GM12878 (cell line): Measurements from ENCODE around the gene NUDT22. TPM values are rescaled to one million over a fixed set of nuclear protein-coding genes. Genes with fewer than 3 reads are reported as not detected.

ENCODE experiments used
- ATF7 ChIP-seq: fragments of 450-650 bp; IDR thresholded peaks from 2 replicates; pipeline ENCODE4 v1.6.1; 2016; ENCODE audit warnings: low read depth, mild to moderate bottlenecking
- CBFB ChIP-seq: IDR thresholded peaks from 2 replicates; pipeline ENCODE4 v1.6.1; 2016; ENCODE audit warnings: antibody characterized with exemption, low read depth
- CHD2 ChIP-seq: IDR thresholded peaks from 2 replicates; pipeline ENCODE4 v1.6.1; 2011; ENCODE audit warnings: low read depth, low read length, improper control_type of control experiment, borderline replicate concordance
- DPF2 ChIP-seq: fragments of 450-650 bp; IDR thresholded peaks from 2 replicates; pipeline ENCODE4 v1.6.1; 2017; ENCODE audit warnings: mild to moderate bottlenecking
- EED ChIP-seq: sonication (generic); IDR thresholded peaks from 2 replicates; pipeline ENCODE4 v1.6.1; 2016; ENCODE audit warnings: antibody characterized with exemption, low read depth
- EGR1 ChIP-seq, 2 experiments: IDR thresholded peaks; 1 replicate in 1 of 2; 2 replicates in 1 of 2; pipeline ENCODE4 v1.6.1; 2011 to 2012; ENCODE audit warnings: low read depth in 2 of 2, low read length in 2 of 2, borderline replicate concordance in 1 of 2, mild to moderate bottlenecking in 1 of 2, moderate library complexity in 1 of 2
- ESRRA ChIP-seq: IDR thresholded peaks from 2 replicates; pipeline ENCODE4 v1.6.1; 2012; ENCODE audit warnings: mild to moderate bottlenecking, low read length, improper control_type of control experiment
- ETV6 ChIP-seq, 2 experiments: fragments of 450-650 bp in 1 of 2; IDR thresholded peaks in 1 of 2; conservative IDR thresholded peaks in 1 of 2; 2 replicates each; pipeline ENCODE4 v1.6.1; 2014; ENCODE audit warnings: antibody characterized with exemption in 1 of 2, borderline replicate concordance in 1 of 2, low read depth in 1 of 2, mild to moderate bottlenecking in 1 of 2, moderate library complexity in 1 of 2
- HDGF ChIP-seq: fragments of 450-650 bp; IDR thresholded peaks from 2 replicates; pipeline ENCODE4 v1.6.1; 2016; ENCODE audit warnings: antibody characterized with exemption
- IKZF2 ChIP-seq, 2 experiments: fragments of 450-650 bp; IDR thresholded peaks; 2 replicates each; pipeline ENCODE4 v1.6.1; 2017; ENCODE audit warnings: mild to moderate bottlenecking in 2 of 2, moderate library complexity in 2 of 2
- JUND ChIP-seq: IDR thresholded peaks from 2 replicates; pipeline ENCODE4 v1.6.1; 2012; ENCODE audit warnings: low read depth, mild to moderate bottlenecking, low read length, improper control_type of control experiment, moderate library complexity
- KAT2A ChIP-seq: conservative IDR thresholded peaks from 2 replicates; pipeline ENCODE4 v1.6.1; 2011; ENCODE audit warnings: low read depth, low read length; ENCODE audit not compliant: control insufficient read depth
- MEF2A ChIP-seq: IDR thresholded peaks from 2 replicates; pipeline ENCODE4 v1.6.1; 2011; ENCODE audit warnings: low read depth, mild to moderate bottlenecking, low read length, moderate library complexity; ENCODE audit not compliant: insufficient read depth
- MEF2B ChIP-seq: fragments of 450-650 bp; IDR thresholded peaks from 2 replicates; pipeline ENCODE4 v1.6.1; 2018; ENCODE audit warnings: mild to moderate bottlenecking, moderate library complexity; ENCODE audit not compliant: partially characterized antibody, poor library complexity, severe bottlenecking
- MXI1 ChIP-seq: fragments of 150-350 bp; IDR thresholded peaks from 2 replicates; pipeline ENCODE4 v1.6.1; 2011; ENCODE audit warnings: low read depth, mild to moderate bottlenecking, inconsistent platforms, low read length, improper control_type of control experiment
- NBN ChIP-seq: fragments of 450-650 bp; IDR thresholded peaks from 2 replicates; pipeline ENCODE4 v1.6.1; 2016
- POLR2AphosphoS5 ChIP-seq: IDR thresholded peaks from 2 replicates; pipeline ENCODE4 v1.6.1; 2011; ENCODE audit warnings: mild to moderate bottlenecking, low read length, inconsistent platforms
- RAD51 ChIP-seq: fragments of 450-650 bp; IDR thresholded peaks from 2 replicates; pipeline ENCODE4 v1.6.1; 2016; ENCODE audit warnings: moderate library complexity, mild to moderate bottlenecking, inconsistent platforms
- SIX5 ChIP-seq: IDR thresholded peaks from 2 replicates; pipeline ENCODE4 v1.6.1; 2011; ENCODE audit warnings: mild to moderate bottlenecking, low read depth, low read length, moderate library complexity; ENCODE audit not compliant: severe bottlenecking
- SMAD5 ChIP-seq: IDR thresholded peaks from 2 replicates; pipeline ENCODE4 v1.6.1; 2016; ENCODE audit warnings: antibody characterized with exemption, low read depth
- SMARCA5 ChIP-seq: fragments of 450-650 bp; IDR thresholded peaks from 2 replicates; pipeline ENCODE4 v1.6.1; 2017; ENCODE audit warnings: mild to moderate bottlenecking
- SP1 ChIP-seq: IDR thresholded peaks from one replicate; pipeline ENCODE4 v1.6.1; 2011; ENCODE audit warnings: low read depth, low read length
- SPI1 ChIP-seq: IDR thresholded peaks from 2 replicates; pipeline ENCODE4 v1.6.1; 2011; ENCODE audit warnings: low read depth, mild to moderate bottlenecking, low read length, moderate library complexity, borderline replicate concordance; ENCODE audit not compliant: insufficient read depth
- SREBF2 ChIP-seq: IDR thresholded peaks from 2 replicates; pipeline ENCODE4 v1.6.1; 2012; ENCODE audit warnings: mild to moderate bottlenecking, low read length
- TAF1 ChIP-seq: IDR thresholded peaks from 2 replicates; pipeline ENCODE4 v1.6.1; 2011; ENCODE audit warnings: mild to moderate bottlenecking, low read depth, low read length, borderline replicate concordance
- TARDBP ChIP-seq: IDR thresholded peaks from 2 replicates; pipeline ENCODE4 v1.6.1; 2016; ENCODE audit warnings: borderline replicate concordance
- TBL1XR1 ChIP-seq: IDR thresholded peaks from 2 replicates; pipeline ENCODE4 v1.6.1; 2012; ENCODE audit warnings: low read depth, low read length, improper control_type of control experiment
- WRNIP1 ChIP-seq: IDR thresholded peaks from 2 replicates; pipeline ENCODE4 v1.6.1; 2011; ENCODE audit warnings: low read depth, low read length, improper control_type of control experiment, borderline replicate concordance
- YY1 ChIP-seq: IDR thresholded peaks from 2 replicates; pipeline ENCODE4 v1.6.1; 2011; ENCODE audit warnings: low read depth, mild to moderate bottlenecking, low read length
- polyA plus RNA-seq, 11 experiments: library from polyadenylated mRNA; depleted of rRNA in 4 of 11; unstranded in 6 of 11; stranded (reverse) in 5 of 11; fragments of >200 nt; fragmentation: Nextera tagmentation in 4 of 11; fragmentation: Illumina TruSeq in 1 of 11; extraction: Ambion mirVana in 4 of 11; extraction: Trizol in 1 of 11; gene quantifications; 1 replicate in 1 of 11; 2 replicates in 10 of 11; pipeline versions ENCODE4 v1.2.1 to v1.2.3, GENCODE V29; 2011 to 2016; ENCODE audit warnings: inconsistent platforms in 2 of 11, missing spikeins in 2 of 11, low read depth in 1 of 11
- total RNA-seq, 4 experiments: library from RNA; depleted of rRNA in 3 of 4; stranded (reverse); fragments of >200 nt in 3 of 4; fragmentation: Illumina TruSeq in 1 of 4; extraction: Trizol in 1 of 4; gene quantifications; 2 replicates each; pipeline versions ENCODE4 v1.2.1 to v1.2.3, GENCODE V29; 2013 to 2021
- TF ChIP-seq, protein P1 (sequence below): IDR thresholded peaks from 2 replicates; pipeline ENCODE4 v1.6.1; 2012; ENCODE audit warnings: low read depth, low read length, improper control_type of control experiment
- TF ChIP-seq, protein P2 (sequence below): fragments of 450-650 bp; conservative IDR thresholded peaks from 2 replicates; pipeline ENCODE4 v1.6.1; 2017; ENCODE audit warnings: mild to moderate bottlenecking, moderate library complexity

The NUDT22 gene
- total and polyA plus RNA-seq, 10 of the 15 experiments (the other 5 are each of a cell fraction or from before 2014, with no cell fraction given), result 6.7 to 115 (median 64.7) TPM

DNA sequence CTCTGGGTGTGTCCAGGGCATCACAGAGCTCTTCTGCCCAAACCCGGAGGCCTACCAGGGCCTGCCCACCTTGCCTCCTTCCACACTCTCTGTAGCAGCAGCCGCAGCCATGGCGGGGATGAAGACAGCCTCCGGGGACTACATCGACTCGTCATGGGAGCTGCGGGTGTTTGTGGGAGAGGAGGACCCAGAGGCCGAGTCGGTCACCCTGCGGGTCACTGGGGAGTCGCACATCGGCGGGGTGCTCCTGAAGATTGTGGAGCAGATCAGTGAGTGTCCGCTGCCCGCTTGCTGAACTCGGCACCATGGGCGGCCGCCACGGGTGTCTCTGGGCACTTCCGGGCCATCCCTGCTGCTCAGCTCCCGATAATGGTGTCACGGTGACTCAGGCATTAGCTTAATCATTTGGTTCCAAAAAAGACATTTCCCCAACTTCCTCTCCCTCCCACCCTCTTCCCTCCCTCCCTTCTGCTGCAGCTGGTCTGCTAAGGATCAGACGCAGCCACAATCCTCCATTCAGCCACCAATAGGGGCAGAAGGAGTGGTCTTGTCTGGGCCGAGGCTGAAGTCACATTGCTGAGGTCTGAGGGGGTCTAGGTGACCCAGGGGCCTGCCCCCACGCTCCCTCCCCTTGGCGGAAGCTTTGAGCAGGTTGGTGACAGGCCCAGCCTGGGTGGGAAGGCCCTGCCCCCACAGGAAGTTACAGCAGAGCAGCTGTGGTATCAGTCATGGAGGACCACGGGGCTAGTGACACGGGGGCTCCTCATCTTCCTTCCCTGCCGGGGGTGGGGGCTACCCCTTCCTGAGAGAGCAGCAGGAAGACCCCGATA, 18.6 kb upstream of the NUDT22 start (continued):
- TF ChIP-seq, protein P1, sequence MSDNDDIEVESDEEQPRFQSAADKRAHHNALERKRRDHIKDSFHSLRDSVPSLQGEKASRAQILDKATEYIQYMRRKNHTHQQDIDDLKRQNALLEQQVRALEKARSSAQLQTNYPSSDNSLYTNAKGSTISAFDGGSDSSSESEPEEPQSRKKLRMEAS, result peak; percentile 72
- TF ChIP-seq EED (peak; percentile 45; the same call in 1 of the 2 replicates), NBN (peak; percentile 86), ESRRA (peak; percentile 48; the same call in 1 of the 2 replicates), SREBF2 (no peak), SIX5 (peak; percentile 12), SPI1 (peak; percentile 47), HDGF (peak; percentile 87), SMAD5 (peak; percentile 70), MEF2B (peak; percentile 59), WRNIP1 (no peak), MEF2A (0 out of 2 replicates have a peak, but pooled peaks have one; percentile 4), TARDBP (peak; percentile 71; the same call in 1 of the 2 replicates), EGR1 (IDR thresholded peaks at IDR 0.05; ENCODE audit: borderline replicate concordance in 1 of 2, low read depth in 2 of 2, low read length in 2 of 2) (peak; percentile 15 to 55; a peak in 2 of 3 replicates), KAT2A (no peak), CHD2 (peak; percentile 92), TAF1 (peak; percentile 90; the same call in 1 of the 2 replicates), POLR2AphosphoS5 (peak; percentile 85), ETV6 (conservative IDR thresholded peaks at IDR 0.05 in 1 of 2, IDR thresholded peaks at IDR 0.05 in 1 of 2; ENCODE audit: borderline replicate concordance in 1 of 2, low read depth in 1 of 2) (peak in 1 of 2 experiments; percentile 85; a peak in 2 of 4 replicates), SP1 (peak; percentile 72), IKZF2 (IDR thresholded peaks at IDR 0.05) (peak; percentile 57 to 79), DPF2 (peak; percentile 37; the same call in 1 of the 2 replicates), RAD51 (0 out of 2 replicates have a peak, but pooled peaks have one; percentile 12), SMARCA5 (no peak), MXI1 (peak; percentile 74), ATF7 (peak; percentile 58), YY1 (peak; percentile 85), CBFB (peak; percentile 68), TBL1XR1 (peak; percentile 44; the same call in 1 of the 2 replicates), JUND (no peak)
- TF ChIP-seq, protein P2, sequence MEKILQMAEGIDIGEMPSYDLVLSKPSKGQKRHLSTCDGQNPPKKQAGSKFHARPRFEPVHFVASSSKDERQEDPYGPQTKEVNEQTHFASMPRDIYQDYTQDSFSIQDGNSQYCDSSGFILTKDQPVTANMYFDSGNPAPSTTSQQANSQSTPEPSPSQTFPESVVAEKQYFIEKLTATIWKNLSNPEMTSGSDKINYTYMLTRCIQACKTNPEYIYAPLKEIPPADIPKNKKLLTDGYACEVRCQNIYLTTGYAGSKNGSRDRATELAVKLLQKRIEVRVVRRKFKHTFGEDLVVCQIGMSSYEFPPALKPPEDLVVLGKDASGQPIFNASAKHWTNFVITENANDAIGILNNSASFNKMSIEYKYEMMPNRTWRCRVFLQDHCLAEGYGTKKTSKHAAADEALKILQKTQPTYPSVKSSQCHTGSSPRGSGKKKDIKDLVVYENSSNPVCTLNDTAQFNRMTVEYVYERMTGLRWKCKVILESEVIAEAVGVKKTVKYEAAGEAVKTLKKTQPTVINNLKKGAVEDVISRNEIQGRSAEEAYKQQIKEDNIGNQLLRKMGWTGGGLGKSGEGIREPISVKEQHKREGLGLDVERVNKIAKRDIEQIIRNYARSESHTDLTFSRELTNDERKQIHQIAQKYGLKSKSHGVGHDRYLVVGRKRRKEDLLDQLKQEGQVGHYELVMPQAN, result peak; percentile 29; the same call in 1 of the 2 replicates
